K562 (cell line): ENCODE results near the gene CNGB1. TPM values are rescaled to one million over a fixed set of nuclear protein-coding genes. Genes with fewer than 3 reads are reported as not detected.

Experiments used
- ASH1L ChIP-seq: fragments of 450-650 bp; IDR thresholded peaks from 2 replicates; pipeline ENCODE4 v1.6.1; 2018; ENCODE audit warnings: borderline replicate concordance, mild to moderate bottlenecking, low read depth; ENCODE audit not compliant: partially characterized antibody
- ATF1 ChIP-seq, 2 experiments: fragments of 450-650 bp in 1 of 2; IDR thresholded peaks; 2 replicates each; pipeline ENCODE4 v1.6.1; 2016; ENCODE audit warnings: missing compliant biosample characterization in 1 of 2, missing genetic modification characterization in 1 of 2
- ATF7 ChIP-seq: fragments of 450-650 bp; IDR thresholded peaks from 2 replicates; pipeline ENCODE4 v1.7.1; 2014; ENCODE audit warnings: mild to moderate bottlenecking, moderate library complexity
- CBFA2T2 ChIP-seq: fragments of 450-650 bp; conservative IDR thresholded peaks from 2 replicates; pipeline ENCODE4 v1.6.1; 2017; ENCODE audit warnings: mild to moderate bottlenecking
- CC2D1A ChIP-seq: fragments of 450-650 bp; IDR thresholded peaks from 2 replicates; pipeline ENCODE4 v1.6.1; 2017; ENCODE audit warnings: mild to moderate bottlenecking
- ETV1 ChIP-seq: fragments of 450-650 bp; conservative IDR thresholded peaks from 2 replicates; pipeline ENCODE4 v1.6.1; 2016; ENCODE audit warnings: missing genetic modification characterization, control low read depth, low read depth, missing compliant biosample characterization
- EZH2 ChIP-seq: IDR thresholded peaks from 2 replicates; pipeline ENCODE4 v1.6.1; 2012; ENCODE audit warnings: low read depth, mild to moderate bottlenecking, inconsistent platforms, low read length, borderline replicate concordance
- KDM5B ChIP-seq: fragments of 200-600 bp; sonication (generic); IDR thresholded peaks from 2 replicates; pipeline ENCODE4 v1.6.1; 2012; ENCODE audit warnings: low read depth, mild to moderate bottlenecking, moderate library complexity, low read length, control low read depth, inconsistent platforms; ENCODE audit not compliant: insufficient replicate concordance
- NR2C1 ChIP-seq, 2 experiments: fragments of 450-650 bp; IDR thresholded peaks; 2 replicates each; pipeline ENCODE4 v1.6.1; 2017; ENCODE audit warnings: mild to moderate bottlenecking in 2 of 2, antibody characterized with exemption in 1 of 2, inconsistent platforms in 1 of 2, missing compliant biosample characterization in 1 of 2, missing genetic modification characterization in 1 of 2
- POLR2G ChIP-seq: fragments of 200-400 bp; formaldehyde crosslinking; IDR thresholded peaks from 2 replicates; pipeline ENCODE4 v1.6.1; 2017; ENCODE audit warnings: low read depth, mild to moderate bottlenecking, antibody characterized with exemption, low read length, moderate library complexity
- SMC3 ChIP-seq: conservative IDR thresholded peaks from 2 replicates; pipeline ENCODE4 v1.6.1; 2011; ENCODE audit warnings: low read depth, low read length, improper control_type of control experiment; ENCODE audit not compliant: insufficient read depth
- SRSF3 ChIP-seq: fragments of 200-400 bp; formaldehyde crosslinking; IDR thresholded peaks from 2 replicates; pipeline ENCODE4 v1.6.1; 2016; ENCODE audit warnings: mild to moderate bottlenecking, low read length, moderate library complexity; ENCODE audit not compliant: insufficient read depth
- YY1 ChIP-seq, 3 experiments: IDR thresholded peaks; 2 replicates each; pipeline ENCODE4 v1.6.1; 2011; ENCODE audit warnings: low read length in 2 of 3, mild to moderate bottlenecking in 2 of 3, moderate library complexity in 2 of 3, borderline replicate concordance in 1 of 3, control low read depth in 1 of 3, low read depth in 1 of 3; ENCODE audit not compliant: insufficient read depth in 3 of 3, insufficient replicate concordance in 2 of 3, control insufficient read depth in 1 of 3, insufficient read length in 1 of 3; ENCODE audit errors: extremely low read depth in 1 of 3
- ZBTB7A ChIP-seq: IDR thresholded peaks from 2 replicates; pipeline ENCODE4 v1.6.1; 2011; ENCODE audit warnings: low read depth, mild to moderate bottlenecking, low read length, moderate library complexity, borderline replicate concordance; ENCODE audit not compliant: control insufficient read depth
- ZKSCAN1 ChIP-seq: fragments of 150-350 bp; IDR thresholded peaks from 2 replicates; pipeline ENCODE4 v1.6.1; 2016; ENCODE audit warnings: low read depth, low read length
- ZKSCAN8 ChIP-seq: fragments of 200-800 bp; sonication (Bioruptor generic); IDR thresholded peaks from 2 replicates; pipeline ENCODE4 v1.6.1; 2016; ENCODE audit warnings: missing genetic modification characterization, missing compliant biosample characterization
- ZNF551 ChIP-seq: fragments of 250-450 bp; sonication (Bioruptor Pico); IDR thresholded peaks from 2 replicates; pipeline ENCODE4 v1.5.0; 2021; ENCODE audit warnings: mild to moderate bottlenecking, moderate library complexity
- polyA plus RNA-seq, 8 experiments: library from polyadenylated mRNA; depleted of rRNA in 4 of 8; stranded (reverse) in 5 of 8; unstranded in 3 of 8; fragments of >200 nt; fragmentation: Nextera tagmentation in 2 of 8; fragmentation: Illumina TruSeq in 1 of 8; extraction: Ambion mirVana in 2 of 8; extraction: Trizol in 1 of 8; gene quantifications; 2 replicates each; pipeline versions ENCODE4 v1.2.1 to v1.2.3, GENCODE V29; 2011 to 2014; ENCODE audit warnings: inconsistent platforms in 1 of 8, missing spikeins in 1 of 8
- total RNA-seq, 7 experiments: library from RNA; depleted of rRNA in 6 of 7; stranded (reverse); fragments of >200 nt in 6 of 7; fragmentation: Illumina TruSeq in 2 of 7; extraction: Trizol in 2 of 7; gene quantifications; 2 replicates each; pipeline versions ENCODE4 v1.2.1 to v1.2.3, GENCODE V29; 2011 to 2021; ENCODE audit warnings: low replicate concordance in 1 of 7
- TF ChIP-seq, protein P1 (sequence below): fragments of 450-650 bp; formaldehyde crosslinking; IDR thresholded peaks from 2 replicates; pipeline ENCODE4 v1.4.0; 2022; ENCODE audit warnings: missing genetic modification characterization
- TF ChIP-seq, protein P2 (sequence below): conservative IDR thresholded peaks from 2 replicates; pipeline ENCODE4 v1.6.1; 2011; ENCODE audit warnings: low read depth, mild to moderate bottlenecking, low read length; ENCODE audit not compliant: control insufficient read depth
- TF ChIP-seq, protein P3 (sequence below): fragments of 450-650 bp; IDR thresholded peaks from 2 replicates; pipeline ENCODE4 v1.6.1; 2018; ENCODE audit warnings: mild to moderate bottlenecking, low read depth; ENCODE audit not compliant: partially characterized antibody
- TF ChIP-seq, protein P4 (sequence below): fragments of 250-450 bp; sonication (Bioruptor Pico); IDR thresholded peaks from 2 replicates; pipeline ENCODE4 v1.8.0; 2022; ENCODE audit warnings: inconsistent platforms, mild to moderate bottlenecking, moderate library complexity, borderline replicate concordance

Gene CNGB1
- total and polyA plus RNA-seq, 9 of the 15 experiments (the other 6 are each of a cell fraction or from before 2014, with no cell fraction given), result not detected

DNA sequence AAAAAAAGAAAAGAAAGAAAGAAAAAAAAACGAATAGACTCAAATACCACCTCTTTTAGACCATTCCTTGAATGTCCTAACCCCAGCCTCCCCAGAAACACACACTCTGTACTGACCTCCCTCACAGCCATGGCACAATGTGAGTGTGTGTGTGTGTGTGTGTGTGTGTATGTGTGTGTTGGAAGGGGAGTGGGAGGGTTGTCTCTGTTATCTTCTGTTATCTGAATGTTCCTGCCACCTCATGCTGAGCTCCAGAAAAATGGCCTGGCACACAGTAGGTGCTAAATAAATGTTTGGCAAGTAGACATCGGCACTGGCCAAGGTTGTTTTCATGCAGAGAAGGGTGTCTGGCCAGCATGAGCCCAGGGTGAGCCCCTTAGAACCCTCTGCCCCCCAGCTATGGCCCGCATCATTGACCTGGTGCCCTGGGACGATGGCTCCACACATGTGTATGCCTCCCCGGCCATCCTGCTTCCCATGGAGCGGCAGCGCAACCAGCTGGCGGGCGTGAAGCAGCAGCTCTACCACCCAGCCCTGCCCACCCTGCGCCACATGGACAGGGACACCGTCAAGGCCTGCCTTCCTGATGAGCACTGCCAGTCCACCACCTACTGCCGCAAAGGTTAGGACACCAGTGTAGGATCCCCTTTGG is 6.6 kb upstream of the CNGB1 start (continued):
- TF ChIP-seq, protein P1, sequence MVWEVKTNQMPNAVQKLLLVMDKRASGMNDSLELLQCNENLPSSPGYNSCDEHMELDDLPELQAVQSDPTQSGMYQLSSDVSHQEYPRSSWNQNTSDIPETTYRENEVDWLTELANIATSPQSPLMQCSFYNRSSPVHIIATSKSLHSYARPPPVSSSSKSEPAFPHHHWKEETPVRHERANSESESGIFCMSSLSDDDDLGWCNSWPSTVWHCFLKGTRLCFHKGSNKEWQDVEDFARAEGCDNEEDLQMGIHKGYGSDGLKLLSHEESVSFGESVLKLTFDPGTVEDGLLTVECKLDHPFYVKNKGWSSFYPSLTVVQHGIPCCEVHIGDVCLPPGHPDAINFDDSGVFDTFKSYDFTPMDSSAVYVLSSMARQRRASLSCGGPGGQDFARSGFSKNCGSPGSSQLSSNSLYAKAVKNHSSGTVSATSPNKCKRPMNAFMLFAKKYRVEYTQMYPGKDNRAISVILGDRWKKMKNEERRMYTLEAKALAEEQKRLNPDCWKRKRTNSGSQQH (CRISPR knock-in tag), result no peak
- TF ChIP-seq, protein P2, sequence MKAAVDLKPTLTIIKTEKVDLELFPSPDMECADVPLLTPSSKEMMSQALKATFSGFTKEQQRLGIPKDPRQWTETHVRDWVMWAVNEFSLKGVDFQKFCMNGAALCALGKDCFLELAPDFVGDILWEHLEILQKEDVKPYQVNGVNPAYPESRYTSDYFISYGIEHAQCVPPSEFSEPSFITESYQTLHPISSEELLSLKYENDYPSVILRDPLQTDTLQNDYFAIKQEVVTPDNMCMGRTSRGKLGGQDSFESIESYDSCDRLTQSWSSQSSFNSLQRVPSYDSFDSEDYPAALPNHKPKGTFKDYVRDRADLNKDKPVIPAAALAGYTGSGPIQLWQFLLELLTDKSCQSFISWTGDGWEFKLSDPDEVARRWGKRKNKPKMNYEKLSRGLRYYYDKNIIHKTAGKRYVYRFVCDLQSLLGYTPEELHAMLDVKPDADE, result no peak
- 0 out of 2 replicates have a peak, but pooled peaks have one; percentile 10 for TF ChIP-seq SMC3
- TF ChIP-seq POLR2G, result no peak
- TF ChIP-seq, protein P3, sequence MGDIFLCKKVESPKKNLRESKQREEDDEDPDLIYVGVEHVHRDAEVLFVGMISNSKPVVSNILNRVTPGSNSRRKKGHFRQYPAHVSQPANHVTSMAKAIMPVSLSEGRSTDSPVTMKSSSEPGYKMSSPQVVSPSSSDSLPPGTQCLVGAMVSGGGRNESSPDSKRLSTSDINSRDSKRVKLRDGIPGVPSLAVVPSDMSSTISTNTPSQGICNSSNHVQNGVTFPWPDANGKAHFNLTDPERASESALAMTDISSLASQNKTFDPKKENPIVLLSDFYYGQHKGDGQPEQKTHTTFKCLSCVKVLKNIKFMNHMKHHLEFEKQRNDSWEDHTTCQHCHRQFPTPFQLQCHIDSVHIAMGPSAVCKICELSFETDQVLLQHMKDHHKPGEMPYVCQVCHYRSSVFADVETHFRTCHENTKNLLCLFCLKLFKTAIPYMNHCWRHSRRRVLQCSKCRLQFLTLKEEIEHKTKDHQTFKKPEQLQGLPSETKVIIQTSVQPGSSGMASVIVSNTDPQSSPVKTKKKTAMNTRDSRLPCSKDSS, result no peak
- no peak for TF ChIP-seq ATF7
- peak; percentile 47 for TF ChIP-seq CBFA2T2
- TF ChIP-seq, protein P4, sequence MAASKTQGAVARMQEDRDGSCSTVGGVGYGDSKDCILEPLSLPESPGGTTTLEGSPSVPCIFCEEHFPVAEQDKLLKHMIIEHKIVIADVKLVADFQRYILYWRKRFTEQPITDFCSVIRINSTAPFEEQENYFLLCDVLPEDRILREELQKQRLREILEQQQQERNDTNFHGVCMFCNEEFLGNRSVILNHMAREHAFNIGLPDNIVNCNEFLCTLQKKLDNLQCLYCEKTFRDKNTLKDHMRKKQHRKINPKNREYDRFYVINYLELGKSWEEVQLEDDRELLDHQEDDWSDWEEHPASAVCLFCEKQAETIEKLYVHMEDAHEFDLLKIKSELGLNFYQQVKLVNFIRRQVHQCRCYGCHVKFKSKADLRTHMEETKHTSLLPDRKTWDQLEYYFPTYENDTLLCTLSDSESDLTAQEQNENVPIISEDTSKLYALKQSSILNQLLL (CRISPR knock-in tag), result no peak
- no peak for TF ChIP-seq ZBTB7A
- TF ChIP-seq ZNF551 (CRISPR knock-in tag), result no peak
- TF ChIP-seq SRSF3, result no peak
- no peak for TF ChIP-seq YY1 (IDR thresholded peaks at IDR 0.05; ENCODE audit: borderline replicate concordance in 1 of 3, control insufficient read depth in 1 of 3, extremely low read depth in 1 of 3, insufficient read depth in 3 of 3, insufficient read length in 1 of 3, insufficient replicate concordance in 2 of 3, low read depth in 1 of 3, low read length in 2 of 3)
- TF ChIP-seq KDM5B, result no peak
- TF ChIP-seq EZH2, result no peak
- TF ChIP-seq ZKSCAN8 (CRISPR knock-in tag), result peak; percentile 99
- TF ChIP-seq CC2D1A, result no peak
- peak; percentile 97 for TF ChIP-seq ZKSCAN1
- no peak for TF ChIP-seq ASH1L
- no peak for TF ChIP-seq ATF1 (CRISPR knock-in tag; IDR thresholded peaks at IDR 0.05)
- peak; percentile 54 for TF ChIP-seq ATF1 (tag; IDR thresholded peaks at IDR 0.05)
- no peak for TF ChIP-seq NR2C1 (IDR thresholded peaks at IDR 0.05)
- 0 out of 2 replicates have a peak, but pooled peaks have one; percentile 8 for TF ChIP-seq NR2C1 (tag; IDR thresholded peaks at IDR 0.05)
- TF ChIP-seq ETV1, result no peak
